Tibial artery (tissue), 4 donors: ENCODE results near the gene FAHD2A.

Source experiments
- DNase-seq, 2 donors: peaks; one replicate each; pipeline ENCODE4 v3.0.0-alpha.2; 2019
- H3K27ac ChIP-seq, 2 donors: fragments of 200-600 bp; sonication (generic) in 1 of 2; 1 replicate in 1 of 2; 2 replicates in 1 of 2; pipeline ENCODE4 v1.5.1; 2018 to 2019; ENCODE audit warnings: mild to moderate bottlenecking in 1 of 2
- H3K27me3 ChIP-seq, 2 donors: fragments of 200-600 bp; sonication (generic) in 1 of 2; one replicate each; pipeline versions ENCODE4 v1.5.1 to v1.6.0; 2016 to 2019
- H3K36me3 ChIP-seq, 3 donors: fragments of 200-600 bp; sonication (generic) in 2 of 3; one replicate each; pipeline ENCODE4 v1.5.1; 2016 to 2019; ENCODE audit warnings: mild to moderate bottlenecking in 2 of 3
- H3K4me1 ChIP-seq, 4 donors: fragments of 200-600 bp; sonication (generic) in 2 of 4; 1 replicate in 3 of 4; 2 replicates in 1 of 4; pipeline ENCODE4 v1.5.1; 2016 to 2019
- H3K4me3 ChIP-seq, 2 donors: fragments of 200-600 bp; sonication (generic) in 1 of 2; 1 replicate in 1 of 2; 2 replicates in 1 of 2; pipeline ENCODE4 v1.5.1; 2018 to 2019; ENCODE audit warnings: mild to moderate bottlenecking in 2 of 2
- H3K9me3 ChIP-seq, 3 donors: fragments of 200-600 bp; sonication (generic) in 1 of 3; one replicate each; pipeline ENCODE4 v1.5.1; 2016 to 2019
- CTCF ChIP-seq, 2 experiments: fragments of 200-600 bp in 1 of 2; fragments of 450-650 bp in 1 of 2; IDR thresholded peaks; one replicate each; pipeline ENCODE4 v1.5.1; 2017 to 2019; ENCODE audit warnings: antibody characterized with exemption in 2 of 2, mild to moderate bottlenecking in 1 of 2, moderate library complexity in 1 of 2
- intact Hi-C: fragments of 100-400 bp; cut with DNase I; formaldehyde crosslinking; loops from one replicate; pipeline ENCODE4 v1.15.0; 2023; ENCODE audit warnings: low total_unique reads

FAHD2A gene

GRCh38 chr2:95387358-95387757 is 15.2 kb upstream of the FAHD2A start:
- TF ChIP-seq CTCF (IDR thresholded peaks at IDR 0.05), result no peak
- Histone ChIP-seq H3K4me1 (peaks cover 0 to 21% (median 4%) of the 10 kb centered on the region in 4 donors), H3K9me3 (no peaks in the 10 kb centered on the region), H3K27me3 (peaks cover 0 to 30% of the 10 kb centered on the region in 2 donors), H3K27ac (no peak overlapping the region), H3K36me3 (no peaks in the 10 kb centered on the region), H3K4me3 (no peak overlapping the region)
- intact Hi-C loops, result no loop called here
- DNase-seq, result peak in 1 of 2 donors; percentile 28

GRCh38 chr2:95388091-95388692 is 14.3 kb upstream of the FAHD2A start:
- no peaks in the 10 kb centered on the region for H3K36me3 ChIP-seq
- no peak overlapping the region for H3K27ac ChIP-seq
- H3K4me3 ChIP-seq, result no peak overlapping the region
- DNase-seq, result peak in 1 of 2 donors; percentile 51
- H3K4me1 ChIP-seq, result peaks cover 0 to 21% (median 4%) of the 10 kb centered on the region in 4 donors
- no peaks in the 10 kb centered on the region for H3K9me3 ChIP-seq
- peaks cover 0 to 30% of the 10 kb centered on the region in 2 donors for H3K27me3 ChIP-seq
- intact Hi-C loops, result no loop called here
- no peak for TF ChIP-seq CTCF (IDR thresholded peaks at IDR 0.05)

GRCh38 chr2:95388856-95389244 is 13.7 kb upstream of the FAHD2A start:
- no peak for DNase-seq
- Histone ChIP-seq H3K4me1 (peaks cover 0 to 21% (median 4%) of the 10 kb centered on the region in 4 donors), H3K36me3 (no peaks in the 10 kb centered on the region), H3K4me3 (no peak overlapping the region), H3K27me3 (peaks cover 0 to 30% of the 10 kb centered on the region in 2 donors), H3K27ac (no peak overlapping the region), H3K9me3 (no peaks in the 10 kb centered on the region)
- intact Hi-C loops, result no loop called here
- no peak for TF ChIP-seq CTCF (IDR thresholded peaks at IDR 0.05)

- H3K27me3 ChIP-seq, result peaks cover 0 to 30% of the 10 kb centered on the region in 2 donors
- no peaks in the 10 kb centered on the region for H3K36me3 ChIP-seq
- peak in 1 of 2 donors; percentile 79 for DNase-seq
- H3K9me3 ChIP-seq, result no peaks in the 10 kb centered on the region
- H3K27ac ChIP-seq, result no peak overlapping the region
- intact Hi-C loops, result no loop called here
- peak; percentile 70 to 77 for TF ChIP-seq CTCF (IDR thresholded peaks at IDR 0.05)
- H3K4me3 ChIP-seq, result no peak overlapping the region
- peaks cover 0 to 16% (median 3%) of the 10 kb centered on the region in 4 donors for H3K4me1 ChIP-seq
Observed at GRCh38 chr2:95389245-95390119, 13.0 kb upstream of the FAHD2A start.

- Histone ChIP-seq H3K27me3 (peaks cover 0 to 27% of the 10 kb centered on the region in 2 donors), H3K4me1 (peaks cover 0 to 8% (median 0%) of the 10 kb centered on the region in 4 donors), H3K9me3 (no peaks in the 10 kb centered on the region), H3K27ac (no peak overlapping the region), H3K4me3 (no peak overlapping the region), H3K36me3 (no peaks in the 10 kb centered on the region)
- DNase-seq, result no peak
- intact Hi-C loops, result no loop called here
- no peak for TF ChIP-seq CTCF (IDR thresholded peaks at IDR 0.05)
Observed at GRCh38 chr2:95390272-95390880, 12.1 kb upstream of the FAHD2A start.
